AG04450 (cell line): ENCODE measurements around the gene SEC61A1. TPM values are rescaled to one million over a fixed set of nuclear protein-coding genes. Genes with fewer than 3 reads are reported as not detected.

Source experiments
- CTCF ChIA-PET: fragments of 300-600, 350-600 bp; formaldehyde crosslinking; extraction: SDS; loops from one replicate; lab custom pipeline; 2022; ENCODE audit warnings: antibody characterized with exemption, inconsistent platforms; lab: Charles Lee
- POLR2A ChIA-PET: fragments of 350-600 bp; formaldehyde crosslinking; extraction: SDS; loops from one replicate; lab custom pipeline; 2021; ENCODE audit warnings: antibody characterized with exemption, inconsistent platforms; lab: Yijun Ruan, JAX
- DNase-seq: peaks from one replicate; pipeline ENCODE4 v3.0.0-alpha.2; 2011; ENCODE audit warnings: low read depth, low spot score
- H3K27ac ChIP-seq: one replicate; pipeline ENCODE4 v1.5.1; 2012; ENCODE audit warnings: low read depth, low read length, control low read depth
- H3K27me3 ChIP-seq: one replicate; pipeline ENCODE4 v1.6.0; 2012; ENCODE audit warnings: low read length; ENCODE audit not compliant: control insufficient read depth, insufficient read depth
- H3K4me3 ChIP-seq: 2 replicates; pipeline ENCODE4 v1.5.1; 2011; ENCODE audit warnings: mild to moderate bottlenecking, low read depth, low read length, control low read depth
- H3K9me3 ChIP-seq: 2 replicates; pipeline ENCODE4 v1.5.1; 2012; ENCODE audit warnings: low read length; ENCODE audit not compliant: control insufficient read depth, insufficient read depth
- polyA plus RNA-seq: library from polyadenylated mRNA; depleted of rRNA; stranded (reverse); fragments of >200 nt; gene quantifications from 2 replicates; pipeline ENCODE4 v1.2.3, GENCODE V29; 2011
- TF ChIP-seq, protein P1 (sequence below): IDR thresholded peaks from 2 replicates; pipeline ENCODE4 v1.5.1; 2011; ENCODE audit warnings: low read depth, low read length, control low read depth, inconsistent platforms

SEC61A1 gene
- polyA plus RNA-seq, 1 experiment: 639 TPM

- TF ChIP-seq, protein P1, sequence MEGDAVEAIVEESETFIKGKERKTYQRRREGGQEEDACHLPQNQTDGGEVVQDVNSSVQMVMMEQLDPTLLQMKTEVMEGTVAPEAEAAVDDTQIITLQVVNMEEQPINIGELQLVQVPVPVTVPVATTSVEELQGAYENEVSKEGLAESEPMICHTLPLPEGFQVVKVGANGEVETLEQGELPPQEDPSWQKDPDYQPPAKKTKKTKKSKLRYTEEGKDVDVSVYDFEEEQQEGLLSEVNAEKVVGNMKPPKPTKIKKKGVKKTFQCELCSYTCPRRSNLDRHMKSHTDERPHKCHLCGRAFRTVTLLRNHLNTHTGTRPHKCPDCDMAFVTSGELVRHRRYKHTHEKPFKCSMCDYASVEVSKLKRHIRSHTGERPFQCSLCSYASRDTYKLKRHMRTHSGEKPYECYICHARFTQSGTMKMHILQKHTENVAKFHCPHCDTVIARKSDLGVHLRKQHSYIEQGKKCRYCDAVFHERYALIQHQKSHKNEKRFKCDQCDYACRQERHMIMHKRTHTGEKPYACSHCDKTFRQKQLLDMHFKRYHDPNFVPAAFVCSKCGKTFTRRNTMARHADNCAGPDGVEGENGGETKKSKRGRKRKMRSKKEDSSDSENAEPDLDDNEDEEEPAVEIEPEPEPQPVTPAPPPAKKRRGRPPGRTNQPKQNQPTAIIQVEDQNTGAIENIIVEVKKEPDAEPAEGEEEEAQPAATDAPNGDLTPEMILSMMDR: peak; percentile 84
- ChIA-PET POLR2A (interaction anchor here (1.0 to 1.6 kb wide), 2 partner anchors 24 to 58 kb away, joined by 3 to 5 read pairs; partner anchors contain the start of gene SEC61A1), CTCF (interaction anchor here (0.9 to 1.6 kb wide), 6 partner anchors 8 to 58 kb away, joined by 3 to 15 read pairs (median 4); no protein-coding TSS in a partner anchor)
- Histone ChIP-seq H3K27me3 (no peaks in the 10 kb centered on the region), H3K4me3 (peak overlapping the region; percentile 37), H3K27ac (peak overlapping the region; percentile 52), H3K9me3 (no peaks in the 10 kb centered on the region)
- peak; percentile 66 for DNase-seq
Measured at GRCh38 chr3:128075522-128076482, 23.6 kb downstream of the SEC61A1 start.

DNA sequence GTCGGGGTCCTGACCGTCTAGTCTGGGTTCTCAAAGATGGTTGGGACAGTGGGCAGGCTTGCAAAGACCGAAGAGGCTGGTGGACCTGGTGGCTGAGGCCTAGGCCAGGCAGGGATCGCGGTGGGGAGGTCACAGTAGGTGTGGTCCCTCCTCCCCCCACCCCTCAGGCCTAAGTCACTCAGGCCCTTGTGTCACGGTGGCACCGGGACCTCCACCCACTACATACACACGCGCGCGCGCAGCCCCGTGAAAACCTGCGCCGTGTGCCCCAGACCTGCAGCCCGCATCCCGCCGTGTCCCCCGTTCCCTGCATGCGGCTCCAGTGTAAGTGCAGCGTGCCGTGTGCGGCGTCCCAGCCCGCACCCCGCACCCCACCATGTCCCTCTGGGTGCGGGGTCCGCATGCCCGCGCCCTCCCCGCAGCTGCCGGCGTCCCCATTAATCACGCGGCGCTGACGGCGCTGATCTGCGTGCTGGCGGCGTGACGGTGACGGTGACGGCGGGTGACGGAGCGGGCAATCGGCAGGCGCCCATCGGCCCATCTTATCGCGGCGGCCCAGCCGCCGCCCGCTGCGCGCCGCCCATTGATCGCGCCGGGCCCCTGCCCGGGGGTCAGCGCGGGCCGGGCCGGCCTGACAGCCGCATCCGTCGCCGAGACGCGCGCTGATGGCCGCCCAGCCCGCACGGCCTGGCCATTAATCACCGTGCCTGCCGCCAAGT lies 24.4 kb downstream of the SEC61A1 start:
- no peak for DNase-seq
- Histone ChIP-seq H3K27me3 (no peaks in the 10 kb centered on the region), H3K9me3 (no peaks in the 10 kb centered on the region), H3K4me3 (no peak overlapping the region), H3K27ac (no peak overlapping the region)
- TF ChIP-seq, protein P1: no peak
- ChIA-PET POLR2A (interaction anchor here (1.6 kb wide), 1 partner anchor 24 kb away, joined by 5 read pairs; the partner anchor contains the start of gene SEC61A1), CTCF (interaction anchor here (0.9 to 1.6 kb wide), 3 partner anchors 10 to 57 kb away, joined by 3 to 15 read pairs (median 5); no protein-coding TSS in a partner anchor)

GRCh38 chr3:128077202-128077624 lies 25.0 kb downstream of the SEC61A1 start:
- POLR2A ChIA-PET: no interaction called here
- Histone ChIP-seq H3K9me3 (no peaks in the 10 kb centered on the region), H3K27ac (no peak overlapping the region), H3K27me3 (no peaks in the 10 kb centered on the region), H3K4me3 (no peak overlapping the region)
- CTCF ChIA-PET: interaction anchor here (0.5 kb wide), 1 partner anchor 381 kb away, joined by 3 read pairs; no protein-coding TSS in a partner anchor
- TF ChIP-seq, protein P1: no peak
- DNase-seq: no peak

GRCh38 chr3:128077665-128078064 lies 25.4 kb downstream of the SEC61A1 start:
- DNase-seq: no peak
- H3K4me3 ChIP-seq: no peak overlapping the region
- H3K27ac ChIP-seq: no peak overlapping the region
- no peaks in the 10 kb centered on the region for H3K9me3 ChIP-seq
- H3K27me3 ChIP-seq: no peaks in the 10 kb centered on the region
- POLR2A ChIA-PET: no interaction called here
- TF ChIP-seq, protein P1: no peak
- CTCF ChIA-PET: interaction anchor here (0.5 kb wide), 1 partner anchor 381 kb away, joined by 3 read pairs; no protein-coding TSS in a partner anchor
